ENCODE measurements around the gene UBA5. TPM values are rescaled to one million over a fixed set of nuclear protein-coding genes. Genes with fewer than 3 reads are reported as not detected.

Gene UBA5
- total RNA-seq, 2 donors from 2014 or later: 45.3 to 82.3 TPM

- H3K9me3 Mint-ChIP-seq: no peaks in the 10 kb centered on the region
- peak in 1 of 2 donors; percentile 48 for ATAC-seq
- no peak overlapping the region for H3K27ac Mint-ChIP-seq
- no peaks in the 10 kb centered on the region for H3K36me3 Mint-ChIP-seq
- DNase-seq (ENCODE audit: low spot score in 2 of 2): no peak
These were observed 18.1 kb upstream of the UBA5 start for GRCh38 chr3:132641837-132642538.

GRCh38 chr3:132642539-132642847 is 17.6 kb upstream of the UBA5 start:
- Mint-ChIP-seq H3K9me3 (no peaks in the 10 kb centered on the region), H3K27ac (no peak overlapping the region), H3K36me3 (no peaks in the 10 kb centered on the region)
- no peak for DNase-seq (ENCODE audit: low spot score in 2 of 2)
- no peak for ATAC-seq

GRCh38 chr3:132643366-132643765 is 16.8 kb upstream of the UBA5 start:
- Mint-ChIP-seq H3K9me3 (no peaks in the 10 kb centered on the region), H3K27ac (peak overlapping the region; percentile 5 to 69), H3K36me3 (no peaks in the 10 kb centered on the region)
- ATAC-seq: peak in 1 of 2 donors; percentile 14
- no peak for DNase-seq (ENCODE audit: low spot score in 2 of 2)

GRCh38 chr3:132645058-132645457 is 15.1 kb upstream of the UBA5 start:
- Mint-ChIP-seq H3K9me3 (no peaks in the 10 kb centered on the region), H3K36me3 (no peaks in the 10 kb centered on the region), H3K27ac (no peak overlapping the region)
- no peak for DNase-seq (ENCODE audit: low spot score in 2 of 2)
- ATAC-seq: peak in 1 of 2 donors; percentile 13

- H3K36me3 Mint-ChIP-seq: no peaks in the 10 kb centered on the region
- peak in 1 of 2 donors; percentile 61 for ATAC-seq
- no peak for DNase-seq (ENCODE audit: low spot score in 2 of 2)
- no peaks in the 10 kb centered on the region for H3K9me3 Mint-ChIP-seq
- no peak overlapping the region for H3K27ac Mint-ChIP-seq
These were observed 10.0 kb upstream of the UBA5 start for GRCh38 chr3:132650153-132650552.

GRCh38 chr3:132652640-132653270 is 7.4 kb upstream of the UBA5 start:
- Mint-ChIP-seq H3K36me3 (no peaks in the 10 kb centered on the region), H3K9me3 (no peaks in the 10 kb centered on the region), H3K27ac (no peak overlapping the region)
- DNase-seq (ENCODE audit: low spot score in 2 of 2): no peak
- ATAC-seq: no peak

GRCh38 chr3:132654190-132654589 is 5.9 kb upstream of the UBA5 start:
- Mint-ChIP-seq H3K36me3 (peaks cover 0 to under 1% of the 10 kb centered on the region in 2 donors), H3K27ac (no peak overlapping the region), H3K9me3 (no peaks in the 10 kb centered on the region)
- DNase-seq (ENCODE audit: low spot score in 2 of 2) (no peak), ATAC-seq (peak in 1 of 2 donors; percentile 51)

- peaks cover 0 to 5% of the 10 kb centered on the region in 2 donors for H3K36me3 Mint-ChIP-seq
- DNase-seq (ENCODE audit: low spot score in 2 of 2) (no peak), ATAC-seq (no peak)
- no peak overlapping the region for H3K27ac Mint-ChIP-seq
- no peaks in the 10 kb centered on the region for H3K9me3 Mint-ChIP-seq
These were observed 5.4 kb upstream of the UBA5 start for GRCh38 chr3:132654721-132655120.

- H3K27ac Mint-ChIP-seq: no peak overlapping the region
- ATAC-seq (no peak), DNase-seq (ENCODE audit: low spot score in 2 of 2) (no peak)
- H3K36me3 Mint-ChIP-seq: peaks cover 5 to 13% of the 10 kb centered on the region in 2 donors
- H3K9me3 Mint-ChIP-seq: no peaks in the 10 kb centered on the region
These were observed 4.7 kb upstream of the UBA5 start for GRCh38 chr3:132655471-132655870.

GRCh38 chr3:132657869-132658747 is 2.0 kb upstream of the UBA5 start:
- no peak for ATAC-seq
- DNase-seq (ENCODE audit: low spot score in 2 of 2): no peak
- H3K36me3 Mint-ChIP-seq: peaks cover 18 to 25% of the 10 kb centered on the region in 2 donors
- H3K9me3 Mint-ChIP-seq: no peaks in the 10 kb centered on the region
- H3K27ac Mint-ChIP-seq: no peak overlapping the region

GRCh38 chr3:132659000-132659364 is 1.1 kb upstream of the UBA5 start:
- DNase-seq (ENCODE audit: low spot score in 2 of 2) (no peak), ATAC-seq (no peak)
- Mint-ChIP-seq H3K9me3 (no peaks in the 10 kb centered on the region), H3K36me3 (peaks cover 18 to 25% of the 10 kb centered on the region in 2 donors), H3K27ac (peak overlapping the region; percentile 96 to 98)

- ATAC-seq (peak; percentile 71 to 78), DNase-seq (ENCODE audit: low spot score in 2 of 2) (peak; percentile 48 to 73)
- Mint-ChIP-seq H3K36me3 (peaks cover 18 to 25% of the 10 kb centered on the region in 2 donors), H3K9me3 (no peaks in the 10 kb centered on the region), H3K27ac (peak within 1 kb of the TSS; percentile 96 to 98)
These were observed 621 bp upstream of the UBA5 start, which contains the start of gene ACAD11 for GRCh38 chr3:132659365-132660051. Gene ACAD11, minus strand, starts transcription at chr3:132659809. Its CDS starts 58 bp downstream, at chr3:132659751.

GRCh38 chr3:132660811-132661070 is 612 bp downstream of the UBA5 start:
- no peaks in the 10 kb centered on the region for H3K9me3 Mint-ChIP-seq
- no peak for DNase-seq (ENCODE audit: low spot score in 2 of 2)
- no peak for ATAC-seq
- peaks cover 18 to 25% of the 10 kb centered on the region in 2 donors for H3K36me3 Mint-ChIP-seq
- peak overlapping the region; percentile 96 to 98 for H3K27ac Mint-ChIP-seq

- DNase-seq (ENCODE audit: low spot score in 2 of 2) (no peak), ATAC-seq (no peak)
- no peaks in the 10 kb centered on the region for H3K9me3 Mint-ChIP-seq
- H3K27ac Mint-ChIP-seq: peak overlapping the region; percentile 96 to 98
- H3K36me3 Mint-ChIP-seq: peaks cover 18 to 25% of the 10 kb centered on the region in 2 donors
These were observed 972 bp downstream of the UBA5 start for GRCh38 chr3:132661101-132661500.

GRCh38 chr3:132662212-132662611 is 2.1 kb downstream of the UBA5 start:
- Mint-ChIP-seq H3K27ac (no peak overlapping the region), H3K36me3 (peaks cover 20 to 25% of the 10 kb centered on the region in 2 donors), H3K9me3 (no peaks in the 10 kb centered on the region)
- no peak for DNase-seq (ENCODE audit: low spot score in 2 of 2)
- ATAC-seq: no peak

- no peaks in the 10 kb centered on the region for H3K9me3 Mint-ChIP-seq
- peaks cover 14 to 25% of the 10 kb centered on the region in 2 donors for H3K36me3 Mint-ChIP-seq
- no peak overlapping the region for H3K27ac Mint-ChIP-seq
- DNase-seq (ENCODE audit: low spot score in 2 of 2): no peak
- no peak for ATAC-seq
These were observed 5.2 kb downstream of the UBA5 start for GRCh38 chr3:132665230-132665745.
